OCI-LY7 (cell line): Measurements from ENCODE around the gene LACTB.

Experiments
- EZH2phosphoT487 ChIP-seq: fragments of 200-600 bp; sonication (generic); IDR thresholded peaks from 2 replicates; pipeline ENCODE4 v1.6.1; 2018; ENCODE audit warnings: low read depth, borderline replicate concordance, mild to moderate bottlenecking, mixed run types, antibody characterized with exemption, low read length, moderate library complexity, mixed read lengths
- TF ChIP-seq, protein P1 (sequence below): fragments of 200-600 bp; sonication (generic); conservative IDR thresholded peaks from 2 replicates; pipeline ENCODE4 v1.5.1; 2014; ENCODE audit warnings: mild to moderate bottlenecking, antibody characterized with exemption, low read length, moderate library complexity, mixed read lengths

- TF ChIP-seq, protein P1, sequence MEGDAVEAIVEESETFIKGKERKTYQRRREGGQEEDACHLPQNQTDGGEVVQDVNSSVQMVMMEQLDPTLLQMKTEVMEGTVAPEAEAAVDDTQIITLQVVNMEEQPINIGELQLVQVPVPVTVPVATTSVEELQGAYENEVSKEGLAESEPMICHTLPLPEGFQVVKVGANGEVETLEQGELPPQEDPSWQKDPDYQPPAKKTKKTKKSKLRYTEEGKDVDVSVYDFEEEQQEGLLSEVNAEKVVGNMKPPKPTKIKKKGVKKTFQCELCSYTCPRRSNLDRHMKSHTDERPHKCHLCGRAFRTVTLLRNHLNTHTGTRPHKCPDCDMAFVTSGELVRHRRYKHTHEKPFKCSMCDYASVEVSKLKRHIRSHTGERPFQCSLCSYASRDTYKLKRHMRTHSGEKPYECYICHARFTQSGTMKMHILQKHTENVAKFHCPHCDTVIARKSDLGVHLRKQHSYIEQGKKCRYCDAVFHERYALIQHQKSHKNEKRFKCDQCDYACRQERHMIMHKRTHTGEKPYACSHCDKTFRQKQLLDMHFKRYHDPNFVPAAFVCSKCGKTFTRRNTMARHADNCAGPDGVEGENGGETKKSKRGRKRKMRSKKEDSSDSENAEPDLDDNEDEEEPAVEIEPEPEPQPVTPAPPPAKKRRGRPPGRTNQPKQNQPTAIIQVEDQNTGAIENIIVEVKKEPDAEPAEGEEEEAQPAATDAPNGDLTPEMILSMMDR = no peak
- no peak for TF ChIP-seq EZH2phosphoT487
Observed at GRCh38 chr15:63109920-63110319, 11.7 kb upstream of the LACTB start.
